Measurements from ENCODE around the gene ZNF629.

Gene ZNF629

GRCh38 chr16:30767767-30768465, 19.1 kb downstream of the ZNF629 start:
- DNase-seq (ENCODE audit: low spot score), result no peak

- DNase-seq (ENCODE audit: low spot score), result no peak
These were observed 20.1 kb downstream of the ZNF629 start for GRCh38 chr16:30766933-30767284.

- DNase-seq (ENCODE audit: low spot score), result no peak
These were observed 20.6 kb downstream of the ZNF629 start for GRCh38 chr16:30766206-30766932.

- DNase-seq (ENCODE audit: low spot score), result no peak
These were observed 22.1 kb downstream of the ZNF629 start for GRCh38 chr16:30764816-30765465.

- no peak for DNase-seq (ENCODE audit: low spot score)
These were observed 22.9 kb downstream of the ZNF629 start for GRCh38 chr16:30764086-30764485.

GRCh38 chr16:30762991-30763725, 23.8 kb downstream of the ZNF629 start:
- DNase-seq (ENCODE audit: low spot score), result no peak

GRCh38 chr16:30761928-30762902, 24.8 kb downstream of the ZNF629 start, which contains the start of the genes CFAP119 and RNF40:
CFAP119 (minus strand) TSS chr16:30762062; CDS start chr16:30761748, 314 bp downstream.
RNF40 (plus strand) TSS chr16:30762322; CDS start chr16:30762546, 224 bp downstream.
- DNase-seq (ENCODE audit: low spot score), result peak; percentile 96

GRCh38 chr16:30761427-30761927, 25.5 kb downstream of the ZNF629 start:
- DNase-seq (ENCODE audit: low spot score), result peak; percentile 74

GRCh38 chr16:30760577-30761426, 26.2 kb downstream of the ZNF629 start:
- DNase-seq (ENCODE audit: low spot score), result no peak

- DNase-seq (ENCODE audit: low spot score), result no peak
These were observed 26.9 kb downstream of the ZNF629 start for GRCh38 chr16:30760001-30760559.

- DNase-seq (ENCODE audit: low spot score), result no peak
These were observed 28.0 kb downstream of the ZNF629 start for GRCh38 chr16:30758988-30759491.

GRCh38 chr16:30757316-30757715, 29.7 kb downstream of the ZNF629 start:
- no peak for DNase-seq (ENCODE audit: low spot score)

- no peak for DNase-seq (ENCODE audit: low spot score)
These were observed 30.3 kb downstream of the ZNF629 start for GRCh38 chr16:30756781-30757100.

- DNase-seq (ENCODE audit: low spot score), result no peak
These were observed 30.8 kb downstream of the ZNF629 start for GRCh38 chr16:30755955-30756780.

GRCh38 chr16:30753596-30753995, 33.4 kb downstream of the ZNF629 start:
- DNase-seq (ENCODE audit: low spot score), result no peak

GRCh38 chr16:30750876-30751465, 36.0 kb downstream of the ZNF629 start:
- DNase-seq (ENCODE audit: low spot score), result no peak

- no peak for DNase-seq (ENCODE audit: low spot score)
These were observed 36.8 kb downstream of the ZNF629 start for GRCh38 chr16:30750201-30750600.
